ENCODE measurements around the gene BRD1. TPM values are rescaled to one million over a fixed set of nuclear protein-coding genes. Genes with fewer than 3 reads are reported as not detected.

The BRD1 gene
- total RNA-seq, 1 donor from 2014 or later, result 34.3 TPM

DNA sequence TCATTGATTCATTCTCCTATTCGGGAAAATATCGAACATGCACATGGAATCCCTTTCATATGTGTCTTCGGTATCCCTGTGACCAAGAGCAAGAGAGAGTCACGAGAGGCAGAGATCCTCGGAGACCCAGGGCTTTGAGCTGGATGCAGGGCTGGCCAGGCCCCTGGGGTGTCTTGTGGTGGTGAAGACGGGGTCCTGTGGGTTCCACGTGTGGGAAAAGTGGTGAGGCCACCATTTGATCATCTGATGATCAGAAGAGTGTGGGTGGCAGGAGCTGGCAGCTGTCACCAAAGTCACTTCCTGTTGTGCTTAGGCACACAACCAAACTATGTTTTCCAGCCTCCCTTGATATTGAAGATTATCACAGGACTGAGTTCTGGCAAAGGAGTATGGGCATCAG lies 94.0 kb downstream of the BRD1 start:
- no peak for TF ChIP-seq CTCF (IDR thresholded peaks at IDR 0.05)
- no peak overlapping the region for H3K27ac Mint-ChIP-seq (ENCODE audit: unreplicated experiment)
- H3K4me3 Mint-ChIP-seq (ENCODE audit: unreplicated experiment), result no peak overlapping the region
- H3K9me3 Mint-ChIP-seq (ENCODE audit: unreplicated experiment), result peaks cover 10% of the 10 kb centered on the region
- no peaks in the 10 kb centered on the region for H3K4me1 Mint-ChIP-seq (ENCODE audit: unreplicated experiment)
- peaks cover 11% of the 10 kb centered on the region for H3K27me3 Mint-ChIP-seq (ENCODE audit: unreplicated experiment)
- no peaks in the 10 kb centered on the region for H3K36me3 Mint-ChIP-seq (ENCODE audit: unreplicated experiment)
- peak; percentile 75 for DNase-seq (ENCODE audit: extremely low spot score, unreplicated experiment)

GRCh38 chr22:49730656-49731055 lies 97.0 kb downstream of the BRD1 start:
- Mint-ChIP-seq H3K9me3 (ENCODE audit: unreplicated experiment) (peaks cover 10% of the 10 kb centered on the region), H3K36me3 (ENCODE audit: unreplicated experiment) (no peaks in the 10 kb centered on the region), H3K4me1 (ENCODE audit: unreplicated experiment) (no peaks in the 10 kb centered on the region), H3K27ac (ENCODE audit: unreplicated experiment) (no peak overlapping the region), H3K4me3 (ENCODE audit: unreplicated experiment) (no peak overlapping the region), H3K27me3 (ENCODE audit: unreplicated experiment) (peaks cover 26% of the 10 kb centered on the region)
- no peak for TF ChIP-seq CTCF (IDR thresholded peaks at IDR 0.05)
- peak; percentile 53 for DNase-seq (ENCODE audit: extremely low spot score, unreplicated experiment)

DNA sequence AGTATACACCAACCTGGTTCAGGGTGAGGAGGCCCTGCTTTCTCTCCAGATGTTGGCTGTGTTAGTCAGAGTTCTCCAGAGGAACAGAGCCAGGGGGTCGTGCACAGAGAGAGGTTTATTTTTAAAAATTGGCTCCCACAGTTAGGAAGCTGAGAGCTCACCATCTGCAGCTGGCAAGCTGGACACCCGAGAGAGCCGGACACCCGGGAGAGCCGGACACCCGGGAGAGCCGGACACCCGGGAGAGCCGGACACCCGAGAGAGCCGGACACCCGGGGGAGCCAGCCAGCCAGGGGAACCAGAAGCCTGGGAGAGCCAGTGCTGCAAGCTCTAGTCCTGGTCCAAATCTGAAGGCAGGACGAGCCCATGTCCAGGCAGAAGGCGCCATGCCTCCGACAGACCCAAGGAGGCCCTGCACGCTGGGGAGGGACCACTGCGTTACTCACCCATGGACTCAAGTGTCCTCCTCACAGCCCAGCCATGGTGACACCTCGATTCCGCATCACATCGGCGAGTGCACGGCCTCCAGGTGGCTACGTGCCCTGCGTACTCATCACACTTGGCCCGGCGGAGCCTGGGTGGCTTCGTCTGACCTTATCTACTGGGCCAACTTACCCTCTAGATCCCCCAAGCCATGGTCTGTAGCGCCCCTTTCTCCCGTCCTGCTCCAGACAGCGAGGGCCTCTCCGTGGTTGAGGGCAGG lies 99.0 kb downstream of the BRD1 start:
- TF ChIP-seq CTCF (IDR thresholded peaks at IDR 0.05), result no peak
- peaks cover 3% of the 10 kb centered on the region for H3K4me1 Mint-ChIP-seq (ENCODE audit: unreplicated experiment)
- H3K9me3 Mint-ChIP-seq (ENCODE audit: unreplicated experiment), result peaks cover 10% of the 10 kb centered on the region
- H3K4me3 Mint-ChIP-seq (ENCODE audit: unreplicated experiment), result no peak overlapping the region
- H3K27me3 Mint-ChIP-seq (ENCODE audit: unreplicated experiment), result peaks cover 29% of the 10 kb centered on the region
- no peaks in the 10 kb centered on the region for H3K36me3 Mint-ChIP-seq (ENCODE audit: unreplicated experiment)
- peak; percentile 84 for DNase-seq (ENCODE audit: extremely low spot score, unreplicated experiment)
- no peak overlapping the region for H3K27ac Mint-ChIP-seq (ENCODE audit: unreplicated experiment)

DNA sequence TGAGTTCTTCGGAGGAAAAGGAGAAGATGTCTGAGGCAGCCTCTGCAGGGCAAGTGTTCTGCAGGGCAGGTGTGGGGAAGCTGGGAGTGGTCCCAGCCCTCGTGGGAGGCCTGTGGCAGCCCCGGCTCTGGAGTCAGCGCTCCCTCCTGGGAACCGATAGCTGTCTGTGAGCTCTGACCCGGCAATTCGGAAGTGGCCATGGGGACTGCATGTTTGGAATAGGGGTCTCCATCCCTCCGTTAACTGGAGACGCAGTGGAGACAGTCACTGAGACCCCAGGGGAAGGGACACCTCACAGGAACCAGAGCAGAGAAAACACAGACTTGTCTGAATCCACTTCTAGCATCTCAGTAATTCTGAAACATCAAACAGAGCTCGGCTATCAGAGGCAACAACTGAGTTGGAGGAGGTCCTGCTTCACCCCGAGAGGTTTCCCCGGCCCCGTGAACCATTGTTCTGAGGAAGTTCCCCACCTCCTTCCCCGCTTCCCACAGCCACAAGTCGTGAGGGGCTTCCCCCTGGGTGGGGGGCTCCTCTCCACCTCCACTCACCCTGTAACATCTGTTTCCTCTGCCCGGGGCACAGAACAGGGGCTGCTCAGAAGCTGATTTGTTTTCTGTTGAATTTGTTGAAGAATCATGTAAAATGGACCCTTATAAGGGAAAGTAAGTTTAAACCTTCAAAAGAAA lies 99.6 kb downstream of the BRD1 start:
- H3K36me3 Mint-ChIP-seq (ENCODE audit: unreplicated experiment), result no peaks in the 10 kb centered on the region
- no peak overlapping the region for H3K4me3 Mint-ChIP-seq (ENCODE audit: unreplicated experiment)
- H3K4me1 Mint-ChIP-seq (ENCODE audit: unreplicated experiment), result peaks cover 3% of the 10 kb centered on the region
- no peak for TF ChIP-seq CTCF (IDR thresholded peaks at IDR 0.05)
- H3K27ac Mint-ChIP-seq (ENCODE audit: unreplicated experiment), result no peak overlapping the region
- H3K9me3 Mint-ChIP-seq (ENCODE audit: unreplicated experiment), result peaks cover 4% of the 10 kb centered on the region
- no peak for DNase-seq (ENCODE audit: extremely low spot score, unreplicated experiment)
- peaks cover 29% of the 10 kb centered on the region for H3K27me3 Mint-ChIP-seq (ENCODE audit: unreplicated experiment)

GRCh38 chr22:49727191-49727880 lies 100.3 kb downstream of the BRD1 start:
- no peak for TF ChIP-seq CTCF (IDR thresholded peaks at IDR 0.05)

More at GRCh38 chr22:49727191-49727880, 100.3 kb downstream of the BRD1 start:
- no peak overlapping the region for H3K27ac Mint-ChIP-seq (ENCODE audit: unreplicated experiment)
- no peak overlapping the region for H3K4me3 Mint-ChIP-seq (ENCODE audit: unreplicated experiment)
- H3K4me1 Mint-ChIP-seq (ENCODE audit: unreplicated experiment), result peaks cover 3% of the 10 kb centered on the region
- H3K9me3 Mint-ChIP-seq (ENCODE audit: unreplicated experiment), result no peaks in the 10 kb centered on the region
- peaks cover 33% of the 10 kb centered on the region for H3K27me3 Mint-ChIP-seq (ENCODE audit: unreplicated experiment)
- H3K36me3 Mint-ChIP-seq (ENCODE audit: unreplicated experiment), result no peaks in the 10 kb centered on the region
- DNase-seq (ENCODE audit: extremely low spot score, unreplicated experiment), result peak; percentile 81

Data from osteocyte (in vitro differentiated cells).